Measurements from ENCODE around the gene NADK. TPM values are rescaled to one million over a fixed set of nuclear protein-coding genes. Genes with fewer than 3 reads are reported as not detected.
"Not testable (repeated sequence)": the region's sequence is repeated elsewhere in the genome, so short reads cannot be mapped to it uniquely, and the experiment has no call there.

Gene NADK
- total RNA-seq, 4 donors from 2014 or later = 66.4 to 119 (median 82.7) TPM

DNA sequence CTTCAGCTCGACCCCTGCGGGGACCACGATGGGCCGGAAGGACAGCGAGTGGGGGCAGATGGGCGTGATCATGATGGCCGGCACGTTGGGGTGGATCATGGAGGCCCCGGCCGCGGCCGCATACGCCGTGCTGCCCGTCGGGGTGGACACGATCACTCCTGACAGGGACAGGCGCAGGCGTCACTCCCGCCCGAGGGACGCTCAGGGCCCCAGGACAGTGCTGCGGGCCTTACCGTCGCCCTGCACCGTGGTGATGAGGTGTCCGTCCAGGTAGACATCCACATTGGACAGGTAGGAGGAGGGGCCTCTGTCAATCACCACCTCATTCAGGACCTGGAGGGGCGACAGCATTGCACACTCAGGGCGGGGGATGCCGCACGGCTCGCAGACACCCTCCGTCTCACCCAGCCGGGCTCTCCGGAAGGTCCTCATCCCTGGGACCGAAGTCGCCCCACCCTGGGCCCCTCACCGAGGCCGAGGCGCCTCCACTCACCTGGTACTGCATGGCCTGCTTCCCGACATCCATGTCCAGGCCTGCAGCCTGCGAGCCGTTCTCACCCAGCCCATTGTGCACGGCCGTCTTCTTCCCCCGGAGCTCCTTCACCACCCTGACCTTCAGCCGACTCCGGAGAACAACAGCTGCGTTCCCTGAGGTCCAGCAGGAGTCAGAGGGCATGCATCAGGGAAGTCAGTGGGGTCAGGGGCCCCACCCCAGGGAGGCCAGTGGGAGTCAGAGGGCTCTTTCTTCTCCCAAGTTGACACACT, 24.0 kb downstream of the NADK start:
- intact Hi-C loops (cut with DNase I) = no loop called here
- no peak for DNase-seq (ENCODE audit: extremely low spot score)
- peaks cover 46 to 73% (median 70%) of the 10 kb centered on the region in 4 donors for H3K36me3 ChIP-seq
- TF ChIP-seq EP300 (IDR thresholded peaks at IDR 0.05) (no peak), POLR2AphosphoS5 (IDR thresholded peaks at IDR 0.05) (no peak), POLR2A (IDR thresholded peaks at IDR 0.05; ENCODE audit: low read depth) (no peak)
- TF ChIP-seq, protein P1, sequence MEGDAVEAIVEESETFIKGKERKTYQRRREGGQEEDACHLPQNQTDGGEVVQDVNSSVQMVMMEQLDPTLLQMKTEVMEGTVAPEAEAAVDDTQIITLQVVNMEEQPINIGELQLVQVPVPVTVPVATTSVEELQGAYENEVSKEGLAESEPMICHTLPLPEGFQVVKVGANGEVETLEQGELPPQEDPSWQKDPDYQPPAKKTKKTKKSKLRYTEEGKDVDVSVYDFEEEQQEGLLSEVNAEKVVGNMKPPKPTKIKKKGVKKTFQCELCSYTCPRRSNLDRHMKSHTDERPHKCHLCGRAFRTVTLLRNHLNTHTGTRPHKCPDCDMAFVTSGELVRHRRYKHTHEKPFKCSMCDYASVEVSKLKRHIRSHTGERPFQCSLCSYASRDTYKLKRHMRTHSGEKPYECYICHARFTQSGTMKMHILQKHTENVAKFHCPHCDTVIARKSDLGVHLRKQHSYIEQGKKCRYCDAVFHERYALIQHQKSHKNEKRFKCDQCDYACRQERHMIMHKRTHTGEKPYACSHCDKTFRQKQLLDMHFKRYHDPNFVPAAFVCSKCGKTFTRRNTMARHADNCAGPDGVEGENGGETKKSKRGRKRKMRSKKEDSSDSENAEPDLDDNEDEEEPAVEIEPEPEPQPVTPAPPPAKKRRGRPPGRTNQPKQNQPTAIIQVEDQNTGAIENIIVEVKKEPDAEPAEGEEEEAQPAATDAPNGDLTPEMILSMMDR (IDR thresholded peaks at IDR 0.05) = no peak
- no peak overlapping the region for H3K27ac ChIP-seq (replicated peaks in 1 of 4)
- H3K9me3 ChIP-seq = no peaks in the 10 kb centered on the region
- WGBS = 90% methylated on average over 15 of the region's 49 CpGs
- no peak overlapping the region for H3K4me3 ChIP-seq
- no peaks in the 10 kb centered on the region for H3K27me3 ChIP-seq
- H3K4me1 ChIP-seq = peaks cover 0 to 16% (median 13%) of the 10 kb centered on the region in 4 donors

DNA sequence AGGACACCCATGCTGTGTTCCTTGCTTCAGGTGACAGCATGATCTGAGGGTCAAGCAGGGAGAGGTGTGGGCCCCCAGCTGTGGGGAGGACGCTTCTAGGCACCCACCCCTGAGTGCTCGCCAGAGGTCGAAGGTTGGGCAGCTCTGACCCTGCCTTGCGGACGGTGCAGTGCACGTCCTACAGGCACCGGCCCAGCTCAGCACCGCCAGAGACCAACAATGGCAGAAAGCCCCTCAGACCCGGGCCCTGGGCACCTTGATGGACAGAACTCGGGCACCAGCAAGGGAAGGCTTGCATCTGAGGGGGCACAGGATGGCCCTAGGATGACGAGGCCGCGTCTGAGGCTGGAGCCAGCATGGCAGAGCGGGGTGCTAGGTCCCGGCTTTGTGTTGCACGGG, 24.7 kb downstream of the NADK start:
- H3K27me3 ChIP-seq = no peaks in the 10 kb centered on the region
- H3K9me3 ChIP-seq = no peaks in the 10 kb centered on the region
- peaks cover 46 to 67% (median 63%) of the 10 kb centered on the region in 4 donors for H3K36me3 ChIP-seq
- peaks cover 0 to 10% (median 7%) of the 10 kb centered on the region in 4 donors for H3K4me1 ChIP-seq
- no peak overlapping the region for H3K4me3 ChIP-seq
- TF ChIP-seq, protein P1 (IDR thresholded peaks at IDR 0.05) = no peak
- TF ChIP-seq EP300 (IDR thresholded peaks at IDR 0.05) (no peak), POLR2AphosphoS5 (IDR thresholded peaks at IDR 0.05) (no peak), POLR2A (IDR thresholded peaks at IDR 0.05; ENCODE audit: low read depth) (no peak)
- DNase-seq (ENCODE audit: extremely low spot score) = no peak
- intact Hi-C loops (cut with DNase I) = no loop called here
- 91% methylated on average over 7 of the region's 16 CpGs for WGBS
- H3K27ac ChIP-seq (replicated peaks in 1 of 4) = no peak overlapping the region

DNA sequence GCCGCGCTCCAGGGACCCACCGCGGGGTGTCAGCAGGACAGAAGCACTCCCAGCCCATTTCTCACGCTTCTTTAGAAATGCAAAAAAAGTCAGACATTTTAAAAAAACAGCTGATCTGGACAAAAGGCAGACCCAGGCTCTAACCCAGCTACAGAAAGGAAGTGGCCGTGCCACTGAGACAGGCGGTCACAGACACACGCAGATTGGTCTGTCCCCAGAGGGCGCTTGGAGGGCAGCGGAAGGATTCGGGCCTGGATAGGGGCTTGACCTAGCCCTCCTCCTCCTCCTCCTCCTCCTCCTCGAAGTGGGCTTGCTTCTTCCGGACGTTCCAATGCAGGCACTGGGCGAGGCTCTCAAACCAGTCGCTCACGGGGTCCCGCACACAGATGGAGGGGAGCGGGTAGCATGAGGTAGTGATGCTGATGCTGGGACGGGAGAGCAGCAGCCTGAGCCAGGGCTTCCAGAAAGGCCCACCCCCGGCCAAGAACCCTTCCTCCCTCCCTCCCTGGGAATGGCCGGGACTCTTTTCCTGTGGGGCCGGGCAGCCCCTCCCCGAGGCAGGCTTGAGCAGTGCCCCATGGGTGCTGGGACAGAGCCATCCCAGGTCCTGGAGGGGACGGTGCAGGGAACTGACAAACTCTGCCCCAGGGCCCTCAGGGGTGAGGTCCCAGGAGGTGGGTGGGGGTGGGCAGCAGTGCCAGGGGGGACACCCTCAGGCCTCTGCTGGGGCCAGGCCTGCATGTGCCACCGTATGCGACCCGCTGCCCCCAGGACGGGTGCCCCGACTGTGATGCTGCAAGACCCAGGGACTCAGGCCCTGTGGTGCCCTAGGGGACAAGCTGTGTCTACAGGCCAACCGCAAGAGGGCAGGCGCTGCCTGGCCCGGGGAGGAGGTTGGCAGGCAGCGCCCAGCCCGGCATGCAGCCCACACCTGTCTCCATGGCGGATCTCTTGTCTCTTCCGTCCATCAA, 25.3 kb downstream of the NADK start:
- Histone ChIP-seq H3K36me3 (peaks cover 42 to 60% (median 59%) of the 10 kb centered on the region in 4 donors), H3K4me1 (peaks cover 0 to 3% (median under 1%) of the 10 kb centered on the region in 4 donors), H3K4me3 (no peak overlapping the region), H3K9me3 (no peaks in the 10 kb centered on the region), H3K27ac (replicated peaks in 1 of 4) (no peak overlapping the region), H3K27me3 (no peaks in the 10 kb centered on the region)
- intact Hi-C loops (cut with DNase I) = no loop called here
- 76% methylated on average over 20 of the region's 37 CpGs for WGBS
- no peak for TF ChIP-seq EP300 (IDR thresholded peaks at IDR 0.05)
- TF ChIP-seq POLR2A (IDR thresholded peaks at IDR 0.05; ENCODE audit: low read depth) = no peak
- TF ChIP-seq, protein P1 (IDR thresholded peaks at IDR 0.05) = no peak
- TF ChIP-seq POLR2AphosphoS5 (IDR thresholded peaks at IDR 0.05) = no peak
- no peak for DNase-seq (ENCODE audit: extremely low spot score)

DNA sequence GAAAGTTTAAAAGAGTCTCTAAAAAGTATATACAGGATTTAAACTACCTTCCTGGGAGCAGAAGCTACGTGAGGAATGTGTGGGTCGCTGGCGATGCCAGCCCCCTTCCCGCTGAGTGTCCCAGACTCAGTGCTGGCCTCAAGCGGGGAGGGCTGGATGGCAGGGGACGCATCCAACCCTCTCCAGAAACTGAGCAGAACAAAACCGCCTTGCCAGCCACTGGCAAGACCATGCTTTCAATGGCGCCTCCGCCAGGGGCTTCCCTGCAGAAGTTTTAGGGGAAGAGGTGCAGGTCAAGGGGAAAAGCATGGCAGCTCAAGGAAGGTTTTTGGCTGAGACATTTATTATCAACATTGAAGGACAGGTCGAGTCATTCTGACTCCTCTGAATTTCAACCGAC, 26.1 kb downstream of the NADK start:
- WGBS = 93% methylated on average over 11 of the region's 11 CpGs
- Histone ChIP-seq H3K9me3 (no peaks in the 10 kb centered on the region), H3K27me3 (no peaks in the 10 kb centered on the region), H3K36me3 (peaks cover 37 to 53% (median 52%) of the 10 kb centered on the region in 4 donors), H3K4me1 (no peaks in the 10 kb centered on the region), H3K4me3 (no peak overlapping the region), H3K27ac (replicated peaks in 1 of 4) (no peak overlapping the region)
- DNase-seq (ENCODE audit: extremely low spot score) = no peak
- TF ChIP-seq POLR2AphosphoS5 (IDR thresholded peaks at IDR 0.05) = no peak
- no peak for TF ChIP-seq EP300 (IDR thresholded peaks at IDR 0.05)
- no peak for TF ChIP-seq POLR2A (IDR thresholded peaks at IDR 0.05; ENCODE audit: low read depth)
- TF ChIP-seq, protein P1 (IDR thresholded peaks at IDR 0.05) = no peak
- intact Hi-C loops (cut with DNase I) = no loop called here

DNA sequence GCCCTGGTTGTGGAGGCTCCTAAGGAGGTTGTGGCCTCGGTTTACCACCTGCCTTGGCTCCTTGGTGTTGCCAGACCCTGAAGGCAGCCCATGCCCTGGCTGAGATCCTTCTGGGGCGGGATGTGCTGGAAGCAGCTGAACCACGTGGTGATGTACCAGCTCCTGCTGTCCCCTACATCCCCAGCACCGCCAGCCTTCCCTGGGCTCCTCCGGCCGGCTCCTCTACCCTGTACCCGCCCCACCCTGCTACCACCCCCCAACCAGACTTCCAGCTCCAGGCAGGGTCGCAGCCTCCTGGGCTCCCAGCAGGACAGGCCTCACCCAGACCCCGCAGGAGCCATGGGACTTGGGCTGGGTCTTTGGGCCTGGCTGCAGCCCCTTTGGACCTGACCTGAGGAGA, 28.3 kb downstream of the NADK start:
- H3K27ac ChIP-seq (replicated peaks in 1 of 4); intact Hi-C loops (cut with DNase I); DNase-seq (ENCODE audit: extremely low spot score); H3K27me3 ChIP-seq; H3K4me3 ChIP-seq; H3K9me3 ChIP-seq; H3K4me1 ChIP-seq: not testable (repeated sequence)
- H3K36me3 ChIP-seq = peaks cover 19 to 30% (median 30%) of the 10 kb centered on the region in 4 donors
- 89% methylated on average over 6 of the region's 9 CpGs for WGBS

Measured in esophagus muscularis mucosa (tissue), 4 donors.